Ectodermal cell (in vitro differentiated cells): ENCODE results near the gene RCAN2.

ENCODE experiments used
- H3K27ac ChIP-seq: 2 replicates; pipeline ENCODE4 v1.7.0; 2013; ENCODE audit warnings: mild to moderate bottlenecking, low read depth, low read length; ENCODE audit not compliant: insufficient read depth, poor library complexity, severe bottlenecking
- H3K27me3 ChIP-seq: 2 replicates; pipeline ENCODE4 v1.7.0; 2013; ENCODE audit warnings: mild to moderate bottlenecking, low read length; ENCODE audit not compliant: insufficient read depth, control insufficient read depth, poor library complexity, severe bottlenecking
- H3K36me3 ChIP-seq: one replicate; pipeline ENCODE4 v1.7.0; 2013; ENCODE audit warnings: low read length; ENCODE audit not compliant: control insufficient read depth, insufficient read depth
- H3K4me1 ChIP-seq: one replicate; pipeline ENCODE4 v1.7.0; 2013; ENCODE audit warnings: low read length; ENCODE audit not compliant: control insufficient read depth, insufficient read depth
- H3K4me3 ChIP-seq: 2 replicates; pipeline ENCODE4 v1.7.0; 2013; ENCODE audit warnings: low read depth, low read length, control low read depth; ENCODE audit not compliant: insufficient read depth
- H3K9me3 ChIP-seq: 2 replicates; pipeline ENCODE4 v1.7.0; 2013; ENCODE audit warnings: mild to moderate bottlenecking, low read length, moderate library complexity; ENCODE audit not compliant: control insufficient read depth
- WGBS, 2 experiments: methylation state at CpG; one replicate each; pipeline ENCODE4 v1.1.7; 2013; ENCODE audit warnings: missing lambda C conversion rate in 2 of 2; 5-methylcytosine and 5-hydroxymethylcytosine counted together

RCAN2 gene

DNA sequence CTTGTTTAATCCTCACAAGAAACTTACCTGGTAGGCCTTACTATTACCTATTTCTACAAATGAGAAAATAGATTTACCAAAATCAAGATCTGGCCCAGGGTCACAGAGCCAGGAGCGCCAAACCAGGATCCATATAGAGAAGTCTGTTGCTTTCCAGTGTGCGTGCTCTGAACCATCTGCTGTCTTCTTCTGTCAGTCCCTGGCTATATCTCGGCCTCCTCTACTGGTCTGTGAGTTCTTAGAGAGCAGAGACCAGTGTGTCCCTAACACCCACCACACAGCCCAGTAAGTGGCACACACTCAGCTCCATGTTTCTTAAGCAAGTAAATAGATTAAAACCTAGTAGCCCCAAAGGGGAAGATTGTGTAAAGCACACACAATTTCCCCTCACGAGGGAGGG is 301.5 kb downstream of the RCAN2 start:
- H3K36me3 ChIP-seq: no peaks in the 10 kb centered on the region
- H3K27me3 ChIP-seq: no peaks in the 10 kb centered on the region
- H3K27ac ChIP-seq: no peak overlapping the region
- H3K4me1 ChIP-seq: no peaks in the 10 kb centered on the region
- H3K9me3 ChIP-seq: no peaks in the 10 kb centered on the region
- H3K4me3 ChIP-seq: no peak overlapping the region
- 91 to 96% methylated on average over 4 of the region's 4 CpGs for WGBS, 2 experiments

DNA sequence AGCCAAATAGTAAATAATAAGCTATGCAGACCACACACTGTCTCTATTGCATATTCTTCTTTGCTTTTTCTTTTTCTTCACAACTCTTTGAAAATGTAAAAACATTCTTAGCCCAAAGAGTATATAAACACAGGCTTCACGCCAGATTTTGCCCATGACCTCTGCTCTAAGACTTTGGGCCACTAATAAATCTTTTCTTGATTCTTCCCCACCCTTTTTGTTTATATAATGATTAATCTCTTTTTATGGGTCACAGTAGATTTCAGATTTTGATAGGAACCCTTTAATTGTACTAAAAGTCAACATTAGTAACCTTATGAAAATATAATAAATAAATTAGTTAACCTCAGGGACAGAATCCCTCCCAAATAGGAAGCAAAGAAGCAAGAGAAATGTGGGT is 304.7 kb downstream of the RCAN2 start:
- Histone ChIP-seq H3K4me1 (no peaks in the 10 kb centered on the region), H3K36me3 (no peaks in the 10 kb centered on the region), H3K4me3 (no peak overlapping the region), H3K27me3 (no peaks in the 10 kb centered on the region), H3K27ac (no peak overlapping the region), H3K9me3 (no peaks in the 10 kb centered on the region)
- 64 to 90% methylated on average over 1 of the region's 1 CpG for WGBS, 2 experiments

- 72 to 90% methylated on average over 2 to 3 of the region's 4 CpGs for WGBS, 2 experiments
- Histone ChIP-seq H3K9me3 (no peaks in the 10 kb centered on the region), H3K4me1 (no peaks in the 10 kb centered on the region), H3K4me3 (no peak overlapping the region), H3K27ac (no peak overlapping the region), H3K36me3 (no peaks in the 10 kb centered on the region), H3K27me3 (no peaks in the 10 kb centered on the region)
Measured at GRCh38 chr6:46184114-46184513, 307.1 kb downstream of the RCAN2 start.

GRCh38 chr6:46175976-46176375 is 315.3 kb downstream of the RCAN2 start:
- Histone ChIP-seq H3K36me3 (no peaks in the 10 kb centered on the region), H3K9me3 (no peaks in the 10 kb centered on the region), H3K4me1 (no peaks in the 10 kb centered on the region), H3K4me3 (no peak overlapping the region), H3K27me3 (no peaks in the 10 kb centered on the region), H3K27ac (no peak overlapping the region)
- WGBS, 2 experiments: 80 to 85% methylated on average over 3 of the region's 3 CpGs

DNA sequence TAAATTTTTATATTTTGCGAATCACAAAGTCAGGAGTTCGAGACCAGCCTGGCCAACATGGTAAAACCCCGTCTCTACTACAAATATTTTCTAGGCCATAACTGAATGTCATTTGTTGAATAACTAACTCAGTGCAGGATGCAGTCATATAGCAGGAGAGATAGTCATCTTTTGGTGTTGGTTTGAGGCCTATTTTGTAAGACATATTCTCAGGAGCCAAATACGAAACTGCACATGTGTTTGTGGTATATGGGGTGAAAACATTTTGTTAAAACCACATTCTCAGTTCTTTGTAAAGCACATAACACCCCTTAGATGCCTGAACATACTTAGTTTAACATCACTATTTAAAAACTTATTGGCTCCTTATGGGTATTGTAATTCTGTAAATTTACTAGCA is 315.8 kb downstream of the RCAN2 start:
- WGBS, 2 experiments: 82 to 88% methylated on average over 3 to 4 of the region's 4 CpGs
- H3K36me3 ChIP-seq: no peaks in the 10 kb centered on the region
- H3K27me3 ChIP-seq: no peaks in the 10 kb centered on the region
- H3K9me3 ChIP-seq: no peaks in the 10 kb centered on the region
- H3K4me1 ChIP-seq: no peaks in the 10 kb centered on the region
- H3K4me3 ChIP-seq: no peak overlapping the region
- H3K27ac ChIP-seq: no peak overlapping the region

- Histone ChIP-seq H3K27ac (no peak overlapping the region), H3K9me3 (no peaks in the 10 kb centered on the region), H3K36me3 (no peaks in the 10 kb centered on the region), H3K4me3 (no peak overlapping the region), H3K27me3 (no peaks in the 10 kb centered on the region), H3K4me1 (no peaks in the 10 kb centered on the region)
- WGBS, 2 experiments: 75 to 84% methylated on average over 2 to 3 of the region's 3 CpGs
Measured at GRCh38 chr6:46174904-46175303, 316.3 kb downstream of the RCAN2 start.

DNA sequence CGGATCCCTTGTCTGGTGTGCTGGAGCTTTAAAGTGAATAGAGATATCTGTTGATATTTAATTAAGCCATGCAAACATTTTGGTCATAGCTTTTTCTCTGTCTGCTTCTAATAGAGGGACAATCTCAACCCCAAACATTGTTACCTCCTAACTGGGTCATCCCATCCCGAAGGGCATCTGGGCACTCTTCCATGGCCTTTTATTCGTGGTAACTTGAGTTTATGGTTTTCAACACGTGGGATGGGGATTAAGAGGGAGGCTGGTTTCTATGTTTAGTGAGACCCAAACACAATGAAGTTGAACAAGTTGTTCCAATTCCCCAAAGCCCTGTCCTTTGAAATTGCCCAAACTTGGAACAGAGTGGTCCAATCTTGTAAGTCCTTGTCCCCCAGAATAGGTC is 319.1 kb downstream of the RCAN2 start:
- Histone ChIP-seq H3K4me1 (no peaks in the 10 kb centered on the region), H3K4me3 (no peak overlapping the region), H3K27me3 (no peaks in the 10 kb centered on the region), H3K36me3 (no peaks in the 10 kb centered on the region), H3K9me3 (no peaks in the 10 kb centered on the region), H3K27ac (no peak overlapping the region)
- 83 to 96% methylated on average over 4 of the region's 4 CpGs for WGBS, 2 experiments
